GM23248 (cell line): ENCODE data around the gene CCNE1. TPM values are rescaled to one million over a fixed set of nuclear protein-coding genes. Genes with fewer than 3 reads are reported as not detected.

Source experiments
- DNase-seq: peaks from one replicate; pipeline ENCODE4 v3.0.0-alpha.2; 2015
- H2AFZ ChIP-seq: fragments of 200-600 bp; sonication (generic); 2 replicates; pipeline ENCODE4 v1.6.1; 2016; ENCODE audit warnings: antibody characterized with exemption
- H3F3A ChIP-seq: fragments of 200-600 bp; sonication (generic); 2 replicates; pipeline ENCODE4 v1.6.1; 2016; ENCODE audit warnings: mild to moderate bottlenecking, antibody characterized with exemption, mixed run types; ENCODE audit not compliant: insufficient read depth
- H3K27ac ChIP-seq: fragments of 200-600 bp; sonication (generic); 2 replicates; pipeline ENCODE4 v1.5.1; 2016; ENCODE audit warnings: mild to moderate bottlenecking
- H3K27me3 ChIP-seq: fragments of 200-600 bp; sonication (generic); replicated peaks from 2 replicates; pipeline ENCODE4 v1.6.1; 2016; ENCODE audit warnings: mild to moderate bottlenecking; ENCODE audit not compliant: insufficient read depth
- H3K36me3 ChIP-seq: fragments of 200-600 bp; sonication (generic); 2 replicates; pipeline ENCODE4 v1.6.1; 2016; ENCODE audit warnings: low read depth, mild to moderate bottlenecking
- H3K4me1 ChIP-seq: fragments of 200-600 bp; sonication (generic); 2 replicates; pipeline ENCODE4 v1.6.1; 2016; ENCODE audit warnings: mild to moderate bottlenecking; ENCODE audit not compliant: insufficient read depth
- H3K4me2 ChIP-seq: fragments of 200-600 bp; sonication (generic); one replicate; pipeline ENCODE4 v1.6.1; 2016; ENCODE audit warnings: mild to moderate bottlenecking; ENCODE audit not compliant: unreplicated experiment
- H3K4me3 ChIP-seq: fragments of 200-600 bp; sonication (generic); 2 replicates; pipeline ENCODE4 v1.5.1; 2016; ENCODE audit warnings: mild to moderate bottlenecking
- H3K79me2 ChIP-seq: fragments of 200-600 bp; sonication (generic); 2 replicates; pipeline ENCODE4 v1.6.1; 2016; ENCODE audit warnings: mild to moderate bottlenecking; ENCODE audit not compliant: insufficient read depth
- H3K9ac ChIP-seq: fragments of 200-600 bp; sonication (generic); 2 replicates; pipeline ENCODE4 v1.6.1; 2016; ENCODE audit warnings: mild to moderate bottlenecking
- H3K9me2 ChIP-seq: fragments of 200-600 bp; sonication (generic); 2 replicates; pipeline ENCODE4 v1.6.1; 2016; ENCODE audit warnings: mixed run types, mild to moderate bottlenecking, moderate library complexity; ENCODE audit not compliant: insufficient read depth
- H3K9me3 ChIP-seq: fragments of 200-600 bp; sonication (generic); one replicate; pipeline ENCODE4 v1.6.1; 2017; ENCODE audit warnings: low read depth
- H4K20me1 ChIP-seq: fragments of 200-600 bp; sonication (generic); 2 replicates; pipeline ENCODE4 v1.6.0; 2016; ENCODE audit not compliant: insufficient read depth
- EZH2 ChIP-seq: fragments of 200-600 bp; sonication (generic); IDR thresholded peaks from 2 replicates; pipeline ENCODE4 v1.6.1; 2018; ENCODE audit warnings: antibody characterized with exemption, mild to moderate bottlenecking; ENCODE audit not compliant: insufficient read depth, poor library complexity, severe bottlenecking
- EZH2phosphoT487 ChIP-seq: fragments of 200-600 bp; sonication (generic); IDR thresholded peaks from 2 replicates; pipeline ENCODE4 v1.6.1; 2018; ENCODE audit warnings: antibody characterized with exemption, moderate library complexity, mild to moderate bottlenecking, low read depth; ENCODE audit not compliant: insufficient read depth
- WGBS, 2 experiments: methylation state at CpG; one replicate each; pipeline ENCODE4 v1.1.6; 2015 to 2017; ENCODE audit warnings: low lambda C conversion rate in 2 of 2, low coverage in 1 of 2; ENCODE audit errors: missing lambda C conversion rate in 2 of 2; 5-methylcytosine and 5-hydroxymethylcytosine counted together
- in situ Hi-C: fragments of 300-500 bp; cut with MboI; formaldehyde crosslinking; loops from 2 replicates; pipeline ENCODE4 v1.15.0; 2020
- polyA plus RNA-seq: library from polyadenylated mRNA; unstranded; fragments of >200 nt; fragmentation: Nextera tagmentation; extraction: Ambion mirVana; gene quantifications from 2 replicates; pipeline ENCODE4 v1.2.1, GENCODE V29; 2016
- total RNA-seq: library from RNA; depleted of rRNA; stranded (reverse); fragments of >200 nt; shearing (Covaris generic); gene quantifications from 2 replicates; pipeline ENCODE4 v1.2.3, GENCODE V29; 2014; rRNA removed

Gene CCNE1
- total and polyA plus RNA-seq, 2 experiments from 2014 or later: 5.1 to 6.5 TPM

GRCh38 chr19:29867984-29868383, 56.2 kb downstream of the CCNE1 start:
- 29 to 33% methylated on average over 1 of the region's 1 CpG for WGBS, 2 experiments
- Histone ChIP-seq H3K36me3 (no peaks in the 10 kb centered on the region), H3K4me1 (no peaks in the 10 kb centered on the region), H4K20me1 (no peaks in the 10 kb centered on the region), H3K27ac (no peak overlapping the region), H2AFZ (no peak overlapping the region), H3K4me3 (no peak overlapping the region), H3K4me2 (no peak overlapping the region), H3K9me2 (no peaks in the 10 kb centered on the region), H3K9me3 (no peaks in the 10 kb centered on the region), H3K79me2 (no peaks in the 10 kb centered on the region), H3K27me3 (peaks cover 11% of the 10 kb centered on the region), H3K9ac (no peak overlapping the region), H3F3A (no peaks in the 10 kb centered on the region)
- DNase-seq: no peak
- no peak for TF ChIP-seq EZH2
- TF ChIP-seq EZH2phosphoT487: no peak
- in situ Hi-C loops: loop anchor here (25.0 kb wide), 1 partner anchor 106 kb away; no protein-coding TSS in a partner anchor

- H3F3A ChIP-seq: no peaks in the 10 kb centered on the region
- no peaks in the 10 kb centered on the region for H4K20me1 ChIP-seq
- no peak overlapping the region for H2AFZ ChIP-seq
- TF ChIP-seq EZH2 (no peak), EZH2phosphoT487 (no peak)
- H3K4me3 ChIP-seq: no peak overlapping the region
- H3K9me3 ChIP-seq: no peaks in the 10 kb centered on the region
- H3K9me2 ChIP-seq: no peaks in the 10 kb centered on the region
- in situ Hi-C loops: loop anchor here (25.0 kb wide), 1 partner anchor 109 kb away; no protein-coding TSS in a partner anchor
- no peak overlapping the region for H3K9ac ChIP-seq
- H3K4me2 ChIP-seq: no peak overlapping the region
- no peaks in the 10 kb centered on the region for H3K4me1 ChIP-seq
- no peak for DNase-seq
- no peaks in the 10 kb centered on the region for H3K27me3 ChIP-seq
- WGBS, 2 experiments: 51 to 54% methylated on average over 2 of the region's 2 CpGs
- no peaks in the 10 kb centered on the region for H3K79me2 ChIP-seq
- no peaks in the 10 kb centered on the region for H3K36me3 ChIP-seq
- no peak overlapping the region for H3K27ac ChIP-seq
Observed at GRCh38 chr19:29871143-29871542, 59.4 kb downstream of the CCNE1 start.

GRCh38 chr19:29872224-29872731, 60.5 kb downstream of the CCNE1 start:
- H3K9me2 ChIP-seq: no peaks in the 10 kb centered on the region

DNA sequence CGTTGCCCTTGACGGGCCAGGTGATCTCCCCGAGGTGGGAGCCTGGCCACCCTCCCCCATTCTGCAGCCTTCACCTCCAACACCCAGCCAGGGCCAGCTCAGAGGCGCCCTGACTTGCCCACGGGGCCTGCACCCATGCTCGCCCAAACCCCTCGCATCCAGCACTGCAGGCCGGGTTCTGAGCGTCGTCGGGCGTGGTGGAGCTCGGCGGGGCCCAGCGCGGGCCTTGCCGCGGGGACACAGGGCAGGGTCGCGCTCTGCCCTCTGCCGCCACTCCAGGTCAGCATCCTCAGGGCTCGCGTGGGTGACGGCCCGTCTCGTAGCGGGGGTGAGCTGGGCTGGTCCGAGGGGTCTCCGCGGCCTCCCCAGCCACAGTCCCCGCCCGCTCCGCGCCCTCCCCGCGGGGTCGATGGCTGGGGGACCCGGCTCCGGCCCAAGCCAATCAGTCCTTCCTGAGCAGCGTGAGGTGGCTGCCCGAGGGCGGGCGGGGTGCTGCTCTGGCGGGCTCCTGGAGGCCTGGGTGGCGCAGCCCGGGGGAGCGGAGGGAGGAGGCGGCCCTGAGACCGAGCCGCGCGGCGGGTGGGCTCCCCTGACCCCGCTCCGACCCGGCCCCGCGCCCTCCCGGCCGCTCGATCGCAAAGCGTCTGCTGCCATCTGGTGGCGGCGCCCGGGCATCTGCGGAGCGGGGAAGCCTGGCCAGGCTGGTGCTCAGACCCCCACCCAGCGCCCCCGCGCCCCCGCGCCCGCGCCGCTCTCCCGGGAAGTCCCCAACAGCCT, 61.4 kb downstream of the CCNE1 start:
- no peaks in the 10 kb centered on the region for H3K36me3 ChIP-seq
- no peaks in the 10 kb centered on the region for H4K20me1 ChIP-seq
- in situ Hi-C loops: loop anchor here (25.0 kb wide), 1 partner anchor 111 kb away; no protein-coding TSS in a partner anchor
- H3K27ac ChIP-seq: no peak overlapping the region
- H3F3A ChIP-seq: no peaks in the 10 kb centered on the region
- peak overlapping the region; percentile 66 for H2AFZ ChIP-seq
- H3K4me1 ChIP-seq: no peaks in the 10 kb centered on the region
- DNase-seq: peak; percentile 57
- 2 to 4% methylated on average over 46 to 62 of the region's 77 CpGs for WGBS, 2 experiments
- TF ChIP-seq EZH2phosphoT487: no peak
- no peak for TF ChIP-seq EZH2
- no peaks in the 10 kb centered on the region for H3K79me2 ChIP-seq
- peak overlapping the region; percentile 58 for H3K4me3 ChIP-seq
- no peaks in the 10 kb centered on the region for H3K9me2 ChIP-seq
- no peaks in the 10 kb centered on the region for H3K9me3 ChIP-seq
- H3K4me2 ChIP-seq: peak overlapping the region; percentile 69
- H3K9ac ChIP-seq: no peak overlapping the region
- no peaks in the 10 kb centered on the region for H3K27me3 ChIP-seq

More at GRCh38 chr19:29872224-29872731, 60.5 kb downstream of the CCNE1 start:
- in situ Hi-C loops: loop anchor here (25.0 kb wide), 1 partner anchor 110 kb away; no protein-coding TSS in a partner anchor
- DNase-seq: peak; percentile 34
- Histone ChIP-seq H3K4me1 (no peaks in the 10 kb centered on the region), H4K20me1 (no peaks in the 10 kb centered on the region), H2AFZ (no peak overlapping the region), H3K9ac (no peak overlapping the region), H3K27ac (no peak overlapping the region), H3F3A (no peaks in the 10 kb centered on the region), H3K36me3 (no peaks in the 10 kb centered on the region), H3K4me3 (no peak overlapping the region), H3K27me3 (no peaks in the 10 kb centered on the region), H3K4me2 (no peak overlapping the region), H3K79me2 (no peaks in the 10 kb centered on the region), H3K9me3 (no peaks in the 10 kb centered on the region)
- TF ChIP-seq EZH2: no peak
- TF ChIP-seq EZH2phosphoT487: no peak
- WGBS, 2 experiments: 27 to 33% methylated on average over 32 to 33 of the region's 33 CpGs

Other genes starting within 250 kb of the CCNE1 start
- 62.5 and 65.8 TPM in 2 replicates for gene POP4, start 205.7 kb upstream of the CCNE1 start, total RNA-seq
- 132 and 139 TPM in 2 replicates for gene POP4, start 205.7 kb upstream of the CCNE1 start, polyA plus RNA-seq
- 18.0 and 23.4 TPM in 2 replicates for gene PLEKHF1, start 146.5 kb upstream of the CCNE1 start, total RNA-seq
- gene PLEKHF1, start 146.5 kb upstream of the CCNE1 start, polyA plus RNA-seq: 9.0 and 9.3 TPM in 2 replicates
- gene C19orf12, start 96.7 kb upstream of the CCNE1 start, total RNA-seq: 45.7 and 46.8 TPM in 2 replicates
- 33.4 and 34.2 TPM in 2 replicates for gene C19orf12, start 96.7 kb upstream of the CCNE1 start, polyA plus RNA-seq
- 58.1 and 58.6 TPM in 2 replicates for gene URI1, start 130.2 kb downstream of the CCNE1 start, total RNA-seq
- gene URI1, start 130.2 kb downstream of the CCNE1 start, polyA plus RNA-seq: 16.2 and 19.2 TPM in 2 replicates